CD4-positive, alpha-beta T cell treated with Interleukin-21 for 1 hour (primary cell): ENCODE data around the gene ATP8B3.
A peak's percentile ranks its signal among the peaks of the same experiment; 100 is the strongest.

Source experiments
- DNase-seq: peaks from one replicate; pipeline ENCODE4 v3.0.0-alpha.2; 2020

The ATP8B3 gene

GRCh38 chr19:1789261-1790041, 22.6 kb downstream of the ATP8B3 start:
- no peak for DNase-seq

DNA sequence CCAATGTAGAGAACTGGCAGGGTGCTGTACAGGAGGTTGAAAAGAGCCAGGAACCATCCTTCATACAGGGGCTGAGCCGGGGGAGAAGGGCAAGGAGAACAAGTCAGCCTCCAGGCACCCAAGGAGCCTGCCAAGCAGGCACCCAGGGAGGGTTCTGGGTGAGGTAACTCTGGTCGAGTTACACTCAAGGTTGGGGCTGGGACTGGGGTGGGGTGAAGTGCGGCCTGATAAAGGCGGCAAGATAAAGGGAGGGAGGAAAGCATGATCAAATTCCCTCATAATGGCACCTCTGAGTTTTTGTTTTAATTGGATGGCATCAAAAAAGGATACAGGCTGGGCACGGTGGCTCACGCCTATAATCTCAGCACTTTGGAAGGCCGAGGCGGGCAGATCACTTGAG, 25.0 kb downstream of the ATP8B3 start:
- no peak for DNase-seq

GRCh38 chr19:1786668-1787067, 25.4 kb downstream of the ATP8B3 start:
- no peak for DNase-seq

DNA sequence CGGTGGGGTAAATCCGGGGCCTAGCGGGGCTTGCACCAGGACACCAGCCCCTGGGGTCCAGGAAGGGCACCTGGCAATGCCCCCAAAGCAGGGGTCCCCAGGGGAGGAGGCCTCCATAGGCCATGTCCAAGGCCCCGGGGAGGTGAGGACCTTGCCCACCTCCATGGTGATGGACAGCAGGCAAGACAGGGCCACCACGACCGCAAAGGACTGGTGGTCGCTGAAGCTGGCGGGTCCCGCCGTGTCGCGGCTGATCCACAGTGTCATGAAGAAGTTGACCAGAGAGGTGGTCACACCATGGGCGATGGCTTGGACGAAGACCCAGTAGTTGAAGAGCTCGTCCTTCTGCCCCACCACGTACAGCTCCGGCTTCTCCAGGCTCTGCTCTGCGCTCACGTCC, 26.8 kb downstream of the ATP8B3 start:
- no peak for DNase-seq

GRCh38 chr19:1783874-1784273, 28.2 kb downstream of the ATP8B3 start:
- DNase-seq: no peak

- no peak for DNase-seq
These were observed 28.7 kb downstream of the ATP8B3 start for GRCh38 chr19:1783354-1783753.

DNA sequence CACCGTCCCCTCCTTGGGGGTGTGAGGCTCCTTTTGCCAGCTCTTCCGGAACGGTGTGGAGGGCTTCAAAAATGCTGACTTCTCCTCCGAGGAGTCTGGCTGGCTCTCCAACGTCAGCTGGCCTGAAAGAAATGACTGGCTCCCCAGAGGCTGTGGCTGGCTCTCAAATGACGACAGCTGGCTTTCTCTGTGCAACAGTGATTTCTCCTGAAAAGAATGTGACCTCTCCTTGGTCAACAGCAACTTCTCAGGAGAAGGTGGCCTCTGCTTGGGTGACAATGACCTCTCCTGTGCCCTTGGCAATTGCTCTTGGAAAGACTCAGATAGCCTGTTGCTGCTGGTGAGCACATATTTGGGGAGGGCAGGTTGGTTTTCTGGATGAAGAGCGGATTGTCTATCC, 29.6 kb downstream of the ATP8B3 start:
- no peak for DNase-seq

DNA sequence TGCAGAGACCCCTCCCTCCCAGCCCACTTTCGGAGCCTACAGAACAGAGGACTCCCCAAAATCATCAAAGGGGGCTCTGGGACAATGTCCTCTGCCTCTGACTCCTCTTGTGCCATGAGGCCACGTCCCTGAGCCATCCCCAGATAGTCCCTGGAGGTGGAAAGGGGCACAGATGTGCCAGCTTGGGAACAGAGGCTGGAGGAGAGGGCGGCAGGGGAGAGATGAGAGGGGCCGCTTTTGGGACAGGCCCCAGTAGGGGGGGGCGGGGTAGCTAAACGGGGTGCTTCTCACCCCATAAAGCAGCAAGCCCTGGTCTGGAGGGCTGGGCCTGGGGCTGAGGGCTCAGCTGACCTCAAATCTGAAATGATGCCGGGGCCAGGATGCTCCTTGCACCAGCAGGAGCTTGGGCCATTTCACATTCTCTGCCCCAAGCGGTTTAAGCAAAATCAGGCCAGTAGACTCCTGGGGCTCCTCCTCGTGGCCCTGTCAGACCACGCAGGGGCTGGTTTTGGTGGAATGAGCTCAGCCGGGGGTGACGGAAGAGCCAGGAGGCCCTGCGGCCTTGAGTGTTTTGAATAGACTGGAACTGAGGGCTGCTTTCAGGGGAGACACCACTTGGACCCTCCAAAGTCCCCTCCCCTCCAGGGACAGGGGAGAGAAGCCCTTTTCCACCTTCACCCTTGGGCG, 31.7 kb downstream of the ATP8B3 start:
- no peak for DNase-seq

- DNase-seq: no peak
These were observed 32.5 kb downstream of the ATP8B3 start for GRCh38 chr19:1779574-1779973.

DNA sequence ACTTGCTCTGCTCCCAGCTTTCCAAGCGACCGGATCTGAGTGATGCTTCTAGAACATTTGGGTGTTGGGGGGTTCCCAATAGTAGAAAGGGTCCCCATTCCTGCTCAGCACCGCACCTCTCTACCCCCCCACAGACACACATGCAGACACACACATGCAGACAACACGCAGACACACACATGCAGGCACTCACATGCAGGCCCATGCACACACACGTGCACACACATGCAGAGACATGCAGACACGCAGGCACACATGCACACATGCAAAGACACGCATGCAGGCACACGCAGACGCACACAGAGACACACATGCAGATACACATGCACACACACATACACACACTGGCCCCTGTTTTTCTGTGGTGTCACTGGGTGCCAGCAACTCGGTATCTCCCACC, 34.9 kb downstream of the ATP8B3 start:
- DNase-seq: no peak

GRCh38 chr19:1776606-1777147, 35.4 kb downstream of the ATP8B3 start:
- DNase-seq: no peak

- DNase-seq: no peak
These were observed 36.0 kb downstream of the ATP8B3 start for GRCh38 chr19:1775951-1776605.

DNA sequence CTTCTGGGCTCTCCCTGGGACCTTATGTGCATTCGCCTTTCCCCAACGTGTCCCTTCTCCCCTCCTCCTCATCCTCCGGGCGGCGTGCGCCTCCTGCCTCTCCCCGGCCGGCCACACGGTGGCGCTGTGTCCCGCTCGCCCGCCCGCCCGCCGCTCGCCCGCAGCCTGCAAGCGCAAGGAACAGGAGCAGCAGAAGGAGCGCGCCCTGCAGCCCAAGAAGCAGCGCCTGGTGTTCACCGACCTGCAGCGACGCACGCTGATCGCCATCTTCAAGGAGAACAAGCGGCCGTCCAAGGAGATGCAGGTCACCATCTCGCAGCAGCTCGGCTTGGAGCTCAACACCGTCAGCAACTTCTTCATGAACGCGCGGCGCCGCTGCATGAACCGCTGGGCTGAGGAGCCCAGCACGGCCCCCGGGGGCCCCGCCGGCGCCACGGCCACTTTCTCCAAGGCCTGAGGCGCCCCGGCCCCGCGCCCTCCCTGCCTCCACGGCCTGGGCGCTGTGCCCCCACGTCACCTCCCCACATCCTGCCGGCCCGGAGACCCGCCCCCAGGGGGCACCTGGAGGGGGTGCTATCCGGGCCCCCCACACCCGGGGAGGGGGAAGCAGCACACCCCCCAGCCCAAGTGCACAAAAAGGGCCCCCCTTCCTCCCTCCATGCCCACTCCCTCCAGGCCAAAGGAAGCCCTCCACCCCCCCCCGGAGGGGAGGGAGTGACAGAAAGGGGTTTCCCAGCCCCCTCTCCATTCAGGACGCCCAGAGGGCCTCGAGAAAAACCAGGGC, 36.9 kb downstream of the ATP8B3 start:
- DNase-seq: no peak

GRCh38 chr19:1773184-1773583, 38.9 kb downstream of the ATP8B3 start:
- no peak for DNase-seq

DNA sequence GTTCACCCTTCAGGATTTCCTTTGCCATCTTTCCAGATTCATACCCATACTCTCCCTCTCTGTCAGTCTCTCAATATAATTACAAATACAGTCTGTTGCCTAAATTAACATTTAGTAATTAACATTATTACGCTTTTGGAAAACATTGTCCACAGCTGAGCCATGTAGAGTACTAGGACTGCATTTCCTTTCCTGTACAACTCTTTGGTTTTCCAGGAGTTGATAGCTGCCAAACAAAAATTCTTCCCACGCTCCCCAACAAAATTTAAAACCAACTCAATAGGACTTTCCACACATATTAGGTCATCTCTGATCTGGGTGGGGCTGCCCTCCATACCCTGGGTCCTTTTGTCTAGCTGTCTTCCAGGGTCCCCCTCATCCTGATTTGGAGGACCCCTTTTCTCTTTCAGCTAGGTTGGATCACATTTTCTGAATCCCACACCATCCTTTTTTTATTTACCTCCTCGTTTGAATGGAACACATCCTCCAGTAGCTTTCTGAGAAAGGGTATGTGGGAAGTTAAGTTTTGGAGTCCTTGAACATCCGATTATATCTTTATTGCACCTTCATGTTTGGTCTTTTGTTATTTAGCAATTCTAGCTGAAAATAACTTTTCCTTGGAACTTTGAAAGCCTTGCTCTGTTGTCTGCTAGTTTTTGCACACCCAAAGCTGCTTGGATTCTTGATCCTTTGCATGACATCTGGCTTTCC, 41.1 kb downstream of the ATP8B3 start:
- no peak for DNase-seq

- DNase-seq: no peak
These were observed 42.5 kb downstream of the ATP8B3 start for GRCh38 chr19:1769645-1769985.

GRCh38 chr19:1768918-1769644, 43.0 kb downstream of the ATP8B3 start:
- no peak for DNase-seq

DNA sequence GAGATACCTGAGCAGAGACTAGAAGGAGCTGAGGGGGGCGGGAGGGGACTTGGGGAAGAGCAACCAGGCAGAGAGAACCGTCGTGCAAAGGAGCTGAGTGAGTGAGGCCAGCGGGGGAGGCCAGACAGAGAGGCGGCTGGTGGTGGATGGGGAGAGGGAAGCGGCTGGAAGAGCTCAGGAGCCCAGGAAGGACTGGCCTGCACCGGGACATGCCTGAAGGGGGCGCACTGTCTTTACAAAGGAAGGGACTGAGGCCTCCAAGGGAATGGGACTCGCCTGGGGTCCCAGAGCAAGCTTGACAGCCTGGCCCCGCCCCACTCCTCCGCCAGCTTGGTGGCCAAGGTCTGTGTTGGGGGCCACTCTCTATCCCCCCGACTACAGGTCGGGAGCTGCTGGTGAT, 43.8 kb downstream of the ATP8B3 start:
- no peak for DNase-seq

- DNase-seq: peak; percentile 55
These were observed 44.6 kb downstream of the ATP8B3 start for GRCh38 chr19:1767464-1767933.

GRCh38 chr19:1766800-1767352, 45.2 kb downstream of the ATP8B3 start:
- no peak for DNase-seq
